ENCODE results near the gene CDH23. TPM values are rescaled to one million over a fixed set of nuclear protein-coding genes. Genes with fewer than 3 reads are reported as not detected.

Gene CDH23
- total and polyA plus RNA-seq, 7 donors: 1.00 to 3.8 (median 1.9) TPM

- ATAC-seq (no peak), DNase-seq (no peak)
- no peaks in the 10 kb centered on the region for H3K36me3 ChIP-seq (ENCODE audit: insufficient read depth in 1 of 2, low read depth in 1 of 2)
- WGBS, 3 donors: 79 to 91% (median 87%) methylated on average over 9 of the region's 9 CpGs
- no peak for TF ChIP-seq CTCF (IDR thresholded peaks at IDR 0.05)
- intact Hi-C loops (cut with DNase I): no loop called here
- no peaks in the 10 kb centered on the region for H3K27me3 ChIP-seq (ENCODE audit: insufficient read depth in 3 of 3, low read length in 2 of 3)
- no peak overlapping the region for H3K27ac ChIP-seq
- H3K9me3 ChIP-seq: no peaks in the 10 kb centered on the region
- no peak overlapping the region for H3K4me3 ChIP-seq
- no peaks in the 10 kb centered on the region for H3K4me1 ChIP-seq
Observed at GRCh38 chr10:71494980-71495381, 98.3 kb downstream of the CDH23 start.

GRCh38 chr10:71496927-71497762 is 100.4 kb downstream of the CDH23 start:
- intact Hi-C loops (cut with DNase I): no loop called here
- 48 to 59% (median 58%) methylated on average over 12 to 14 of the region's 14 CpGs for WGBS, 3 donors
- TF ChIP-seq CTCF (IDR thresholded peaks at IDR 0.05): no peak
- DNase-seq: no peak
- H3K27me3 ChIP-seq (ENCODE audit: insufficient read depth in 3 of 3, low read length in 2 of 3): no peaks in the 10 kb centered on the region
- H3K9me3 ChIP-seq: no peaks in the 10 kb centered on the region
- no peaks in the 10 kb centered on the region for H3K36me3 ChIP-seq (ENCODE audit: insufficient read depth in 1 of 2, low read depth in 1 of 2)
- no peak overlapping the region for H3K4me3 ChIP-seq
- peak in 1 of 4 donors; percentile 26 for ATAC-seq
- H3K4me1 ChIP-seq: no peaks in the 10 kb centered on the region
- no peak overlapping the region for H3K27ac ChIP-seq

GRCh38 chr10:71497763-71498326 is 101.1 kb downstream of the CDH23 start:
- WGBS, 3 donors: 30 to 49% (median 33%) methylated on average over 9 of the region's 9 CpGs
- peak in 1 of 4 donors; percentile 15 for ATAC-seq
- intact Hi-C loops (cut with DNase I): no loop called here
- H3K4me3 ChIP-seq: no peak overlapping the region
- H3K36me3 ChIP-seq (ENCODE audit: insufficient read depth in 1 of 2, low read depth in 1 of 2): no peaks in the 10 kb centered on the region
- H3K27me3 ChIP-seq (ENCODE audit: insufficient read depth in 3 of 3, low read length in 2 of 3): no peaks in the 10 kb centered on the region
- DNase-seq: no peak
- no peak overlapping the region for H3K27ac ChIP-seq
- TF ChIP-seq CTCF (IDR thresholded peaks at IDR 0.05): no peak
- H3K4me1 ChIP-seq: no peaks in the 10 kb centered on the region
- H3K9me3 ChIP-seq: no peaks in the 10 kb centered on the region

GRCh38 chr10:71501402-71501801 is 104.7 kb downstream of the CDH23 start:
- DNase-seq (no peak), ATAC-seq (no peak)
- 94 to 96% (median 96%) methylated on average over 4 of the region's 4 CpGs for WGBS, 3 donors
- Histone ChIP-seq H3K4me1 (no peaks in the 10 kb centered on the region), H3K9me3 (no peaks in the 10 kb centered on the region), H3K36me3 (ENCODE audit: insufficient read depth in 1 of 2, low read depth in 1 of 2) (no peaks in the 10 kb centered on the region), H3K27ac (no peak overlapping the region), H3K4me3 (no peak overlapping the region), H3K27me3 (ENCODE audit: insufficient read depth in 3 of 3, low read length in 2 of 3) (no peaks in the 10 kb centered on the region)
- no peak for TF ChIP-seq CTCF (IDR thresholded peaks at IDR 0.05)
- intact Hi-C loops (cut with DNase I): no loop called here

Measured in psoas muscle (tissue), 8 donors.